Endodermal cell (in vitro differentiated cells): ENCODE measurements around the gene RBMS3. TPM values are rescaled to one million over a fixed set of nuclear protein-coding genes. Genes with fewer than 3 reads are reported as not detected.

Source experiments
- DNase-seq: peaks from one replicate; pipeline ENCODE4 v3.0.0-alpha.2; 2017
- H3K27ac ChIP-seq: 2 replicates; pipeline ENCODE4 v1.5.1; 2013; ENCODE audit warnings: mild to moderate bottlenecking, low read depth, low read length, moderate library complexity
- H3K27me3 ChIP-seq: 2 replicates; pipeline ENCODE4 v1.6.1; 2013; ENCODE audit warnings: mild to moderate bottlenecking, low read length, moderate library complexity; ENCODE audit not compliant: insufficient read depth, control insufficient read depth, poor library complexity, severe bottlenecking
- H3K36me3 ChIP-seq: 2 replicates; pipeline ENCODE4 v1.7.0; 2013; ENCODE audit warnings: mild to moderate bottlenecking, low read length, moderate library complexity; ENCODE audit not compliant: control insufficient read depth, insufficient read depth
- H3K4me1 ChIP-seq: one replicate; pipeline ENCODE4 v1.7.0; 2013; ENCODE audit warnings: low read length; ENCODE audit not compliant: control insufficient read depth, insufficient read depth
- H3K4me3 ChIP-seq: 2 replicates; pipeline ENCODE4 v1.5.1; 2013; ENCODE audit warnings: mild to moderate bottlenecking, low read length, moderate library complexity
- H3K9ac ChIP-seq: 2 replicates; pipeline ENCODE4 v1.6.1; 2013; ENCODE audit warnings: mild to moderate bottlenecking, low read length, moderate library complexity; ENCODE audit not compliant: poor library complexity, severe bottlenecking; ENCODE audit errors: extremely low read depth
- H3K9me3 ChIP-seq: 2 replicates; pipeline ENCODE4 v1.6.1; 2013; ENCODE audit warnings: mild to moderate bottlenecking, low read length, moderate library complexity; ENCODE audit not compliant: control insufficient read depth
- H3K27ac Mint-ChIP-seq: 2 replicates; pipeline ENCODE4 v1.8.0; 2020; ENCODE audit warnings: mixed read lengths
- H3K27me3 Mint-ChIP-seq: 2 replicates; pipeline ENCODE4 v1.8.0; 2021; ENCODE audit warnings: mild to moderate bottlenecking, mixed read lengths; ENCODE audit not compliant: insufficient read depth
- H3K36me3 Mint-ChIP-seq: 2 replicates; pipeline ENCODE4 v1.8.0; 2020; ENCODE audit warnings: low read depth, mixed read lengths
- H3K4me1 Mint-ChIP-seq: 2 replicates; pipeline ENCODE4 v1.8.0; 2020; ENCODE audit warnings: mixed read lengths
- H3K4me3 Mint-ChIP-seq: 2 replicates; pipeline ENCODE4 v1.8.0; 2020; ENCODE audit warnings: mild to moderate bottlenecking, moderate library complexity, mixed read lengths
- H3K9me3 Mint-ChIP-seq: 2 replicates; pipeline ENCODE4 v1.8.0; 2020; ENCODE audit warnings: mild to moderate bottlenecking, mixed read lengths
- whole genome bisulfite sequencing, 2 experiments: methylation state at CpG; one replicate each; pipeline versions ENCODE4 v1.1.5 to v1.1.7; 2013; ENCODE audit warnings: missing lambda C conversion rate in 2 of 2, mixed read lengths in 1 of 2; ENCODE audit not compliant: insufficient coverage in 1 of 2, insufficient read length in 1 of 2; 5-methylcytosine and 5-hydroxymethylcytosine counted together
- total RNA-seq, 2 donors: library from RNA; stranded (reverse); fragmentation: NEBNext Ultra II Directional in 1 of 2; extraction: Animal tissue kit (Norgen Biotek cat#: 25700) in 1 of 2; gene quantifications; 2 replicates in 1 of 2; 3 replicates in 1 of 2; pipeline ENCODE4 v1.2.1, GENCODE V29; 2021
- TF ChIP-seq, protein P1 (sequence below): fragments of 200-600 bp; sonication (generic); conservative IDR thresholded peaks from 2 replicates; pipeline ENCODE4 v1.5.0; 2021; ENCODE audit warnings: antibody characterized with exemption, mild to moderate bottlenecking

RBMS3 gene
- total RNA-seq, 2 donors from 2014 or later = 2.0 to 7.3 TPM

DNA sequence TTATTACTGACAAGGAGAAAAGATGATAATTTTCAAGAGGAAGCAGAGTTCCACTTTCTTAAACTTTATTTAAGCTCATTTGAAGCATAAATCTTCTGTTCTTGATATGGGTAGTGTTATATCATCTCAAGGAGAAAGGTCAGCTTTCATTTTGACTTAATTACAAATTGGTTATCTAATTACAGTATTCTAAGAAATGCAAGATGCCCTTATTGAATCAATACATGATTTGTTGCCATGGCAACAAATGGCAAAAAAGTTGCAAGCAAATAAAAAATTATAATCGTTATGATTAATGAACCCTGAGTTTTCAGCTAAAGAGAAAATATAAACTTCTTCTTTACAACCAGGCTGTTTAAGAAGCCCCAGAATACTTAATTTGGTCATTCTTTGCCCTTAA is 622.7 kb downstream of the RBMS3 start:
- 94 to 100% methylated on average over 1 of the region's 1 CpG for WGBS, 2 experiments
- H3K9ac ChIP-seq = no peak overlapping the region
- TF ChIP-seq, protein P1, sequence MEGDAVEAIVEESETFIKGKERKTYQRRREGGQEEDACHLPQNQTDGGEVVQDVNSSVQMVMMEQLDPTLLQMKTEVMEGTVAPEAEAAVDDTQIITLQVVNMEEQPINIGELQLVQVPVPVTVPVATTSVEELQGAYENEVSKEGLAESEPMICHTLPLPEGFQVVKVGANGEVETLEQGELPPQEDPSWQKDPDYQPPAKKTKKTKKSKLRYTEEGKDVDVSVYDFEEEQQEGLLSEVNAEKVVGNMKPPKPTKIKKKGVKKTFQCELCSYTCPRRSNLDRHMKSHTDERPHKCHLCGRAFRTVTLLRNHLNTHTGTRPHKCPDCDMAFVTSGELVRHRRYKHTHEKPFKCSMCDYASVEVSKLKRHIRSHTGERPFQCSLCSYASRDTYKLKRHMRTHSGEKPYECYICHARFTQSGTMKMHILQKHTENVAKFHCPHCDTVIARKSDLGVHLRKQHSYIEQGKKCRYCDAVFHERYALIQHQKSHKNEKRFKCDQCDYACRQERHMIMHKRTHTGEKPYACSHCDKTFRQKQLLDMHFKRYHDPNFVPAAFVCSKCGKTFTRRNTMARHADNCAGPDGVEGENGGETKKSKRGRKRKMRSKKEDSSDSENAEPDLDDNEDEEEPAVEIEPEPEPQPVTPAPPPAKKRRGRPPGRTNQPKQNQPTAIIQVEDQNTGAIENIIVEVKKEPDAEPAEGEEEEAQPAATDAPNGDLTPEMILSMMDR = no peak

DNA sequence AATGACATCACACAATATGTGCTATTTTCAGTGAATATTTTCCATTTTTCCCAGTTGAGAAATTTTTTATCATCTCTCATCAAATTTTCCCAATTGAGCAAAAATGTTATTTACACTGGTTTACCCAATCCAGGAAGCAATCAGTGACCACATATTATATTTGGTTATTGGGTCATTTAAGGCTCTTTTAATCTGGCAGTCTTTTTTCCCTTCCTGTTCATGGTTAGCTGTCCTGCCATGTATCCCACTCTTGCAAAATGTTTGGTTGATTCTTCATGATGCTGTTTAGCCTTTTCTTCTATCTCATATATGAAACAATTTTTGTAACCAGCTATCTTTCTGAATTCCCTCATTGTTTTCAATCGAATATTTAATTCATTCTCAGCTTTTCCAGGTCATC is 626.0 kb downstream of the RBMS3 start:
- no peaks in the 10 kb centered on the region for H3K27me3 ChIP-seq
- Mint-ChIP-seq H3K9me3 (no peaks in the 10 kb centered on the region), H3K4me3 (no peak overlapping the region)

More for the DNA sequence above, 622.7 kb downstream of the RBMS3 start:
- Histone ChIP-seq H3K36me3 (no peaks in the 10 kb centered on the region), H3K4me1 (no peaks in the 10 kb centered on the region), H3K27me3 (no peaks in the 10 kb centered on the region), H3K4me3 (no peak overlapping the region), H3K27ac (no peak overlapping the region), H3K9me3 (no peaks in the 10 kb centered on the region)
- Mint-ChIP-seq H3K36me3 (no peaks in the 10 kb centered on the region), H3K4me3 (no peak overlapping the region), H3K27ac (no peak overlapping the region), H3K27me3 (no peaks in the 10 kb centered on the region), H3K4me1 (no peaks in the 10 kb centered on the region), H3K9me3 (no peaks in the 10 kb centered on the region)
- no peak for DNase-seq

DNA sequence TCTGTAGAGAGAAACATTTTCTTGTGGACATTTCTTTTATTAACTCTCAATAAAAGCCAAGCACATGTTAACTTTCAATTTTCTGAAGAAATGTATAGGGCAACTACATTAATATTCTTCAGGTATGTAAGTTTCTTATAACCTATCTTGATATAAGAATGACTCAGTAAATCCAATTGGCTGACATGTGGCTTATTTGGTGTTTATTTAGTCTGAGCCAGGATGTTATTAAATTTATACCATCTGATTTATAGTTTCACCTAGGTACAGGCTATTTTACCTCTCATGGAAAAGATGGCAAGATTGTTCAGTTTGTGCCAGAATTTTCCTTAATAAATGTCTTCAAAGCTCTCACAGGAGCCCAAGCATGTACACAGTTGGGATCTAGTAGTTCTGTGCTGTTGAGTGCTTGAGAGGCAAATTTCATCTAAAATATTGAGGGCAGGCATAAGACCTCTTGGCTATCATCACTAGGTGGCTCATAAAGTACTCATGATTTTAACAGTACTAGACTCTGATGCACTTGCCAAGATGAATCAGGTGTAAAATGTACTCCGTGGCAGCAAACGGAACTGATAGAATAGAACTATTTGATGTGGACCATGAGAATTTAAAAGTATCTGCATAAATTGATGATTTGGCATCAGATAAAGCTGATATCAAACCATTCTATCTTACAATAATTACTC is 631.9 kb downstream of the RBMS3 start:
- no peaks in the 10 kb centered on the region for H3K4me1 ChIP-seq
- no peak overlapping the region for H3K27ac ChIP-seq
- Mint-ChIP-seq H3K4me1 (peaks cover 7% of the 10 kb centered on the region), H3K27me3 (no peaks in the 10 kb centered on the region), H3K9me3 (no peaks in the 10 kb centered on the region), H3K36me3 (no peaks in the 10 kb centered on the region), H3K27ac (no peak overlapping the region), H3K4me3 (no peak overlapping the region)
- no peaks in the 10 kb centered on the region for H3K36me3 ChIP-seq
- no peaks in the 10 kb centered on the region for H3K27me3 ChIP-seq
- no peaks in the 10 kb centered on the region for H3K9me3 ChIP-seq
- H3K4me3 ChIP-seq = no peak overlapping the region
- TF ChIP-seq, protein P1 = no peak
- no peak for DNase-seq
- WGBS, 2 experiments = 90% methylated on average over 2 of the region's 2 CpGs; no CpG with 5 or more reads in 1 of the 2 experiments
- no peak overlapping the region for H3K9ac ChIP-seq

More for the DNA sequence above, 626.0 kb downstream of the RBMS3 start:
- no peak overlapping the region for H3K9ac ChIP-seq
- no peaks in the 10 kb centered on the region for H3K9me3 ChIP-seq
- no peaks in the 10 kb centered on the region for H3K4me1 Mint-ChIP-seq
- 67 to 70% methylated on average over 1 of the region's 1 CpG for WGBS, 2 experiments
- H3K36me3 ChIP-seq = no peaks in the 10 kb centered on the region
- H3K27me3 Mint-ChIP-seq = no peaks in the 10 kb centered on the region
- H3K4me3 ChIP-seq = no peak overlapping the region
- no peak overlapping the region for H3K27ac ChIP-seq
- no peaks in the 10 kb centered on the region for H3K36me3 Mint-ChIP-seq
- TF ChIP-seq, protein P1 = no peak
- no peaks in the 10 kb centered on the region for H3K4me1 ChIP-seq
- DNase-seq = no peak
- no peak overlapping the region for H3K27ac Mint-ChIP-seq
